ENCODE measurements around the gene INTS7.

- TF ChIP-seq, protein P1, sequence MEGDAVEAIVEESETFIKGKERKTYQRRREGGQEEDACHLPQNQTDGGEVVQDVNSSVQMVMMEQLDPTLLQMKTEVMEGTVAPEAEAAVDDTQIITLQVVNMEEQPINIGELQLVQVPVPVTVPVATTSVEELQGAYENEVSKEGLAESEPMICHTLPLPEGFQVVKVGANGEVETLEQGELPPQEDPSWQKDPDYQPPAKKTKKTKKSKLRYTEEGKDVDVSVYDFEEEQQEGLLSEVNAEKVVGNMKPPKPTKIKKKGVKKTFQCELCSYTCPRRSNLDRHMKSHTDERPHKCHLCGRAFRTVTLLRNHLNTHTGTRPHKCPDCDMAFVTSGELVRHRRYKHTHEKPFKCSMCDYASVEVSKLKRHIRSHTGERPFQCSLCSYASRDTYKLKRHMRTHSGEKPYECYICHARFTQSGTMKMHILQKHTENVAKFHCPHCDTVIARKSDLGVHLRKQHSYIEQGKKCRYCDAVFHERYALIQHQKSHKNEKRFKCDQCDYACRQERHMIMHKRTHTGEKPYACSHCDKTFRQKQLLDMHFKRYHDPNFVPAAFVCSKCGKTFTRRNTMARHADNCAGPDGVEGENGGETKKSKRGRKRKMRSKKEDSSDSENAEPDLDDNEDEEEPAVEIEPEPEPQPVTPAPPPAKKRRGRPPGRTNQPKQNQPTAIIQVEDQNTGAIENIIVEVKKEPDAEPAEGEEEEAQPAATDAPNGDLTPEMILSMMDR (IDR thresholded peaks at IDR 0.05; ENCODE audit: low read depth, low read length) = no peak
- TF ChIP-seq EZH2phosphoT487 (IDR thresholded peaks at IDR 0.05; ENCODE audit: low read depth) = no peak
These were observed 39.0 kb upstream of the INTS7 start for GRCh38 chr1:212074313-212074712.

Measured in OCI-LY3 (cell line).